ENCODE measurements around the gene TNFAIP1.

Gene TNFAIP1

GRCh38 chr17:28346746-28347246 lies 11.2 kb downstream of the TNFAIP1 start:
- H3K4me3 ChIP-seq (ENCODE audit: low read depth, low read length): no peak overlapping the region
- 0 out of 2 replicates have a peak, but pooled peaks have one; percentile 14 for TF ChIP-seq CTCF (IDR thresholded peaks at IDR 0.05; ENCODE audit: borderline replicate concordance, insufficient read depth, low read depth, low read length)

GRCh38 chr17:28347261-28347891 lies 11.8 kb downstream of the TNFAIP1 start:
- H3K4me3 ChIP-seq (ENCODE audit: low read depth, low read length): no peak overlapping the region
- no peak for TF ChIP-seq CTCF (IDR thresholded peaks at IDR 0.05; ENCODE audit: borderline replicate concordance, insufficient read depth, low read depth, low read length)

GRCh38 chr17:28348979-28349378 lies 13.4 kb downstream of the TNFAIP1 start:
- no peak overlapping the region for H3K4me3 ChIP-seq (ENCODE audit: low read depth, low read length)
- no peak for TF ChIP-seq CTCF (IDR thresholded peaks at IDR 0.05; ENCODE audit: borderline replicate concordance, insufficient read depth, low read depth, low read length)

- H3K4me3 ChIP-seq (ENCODE audit: low read depth, low read length): no peak overlapping the region
- no peak for TF ChIP-seq CTCF (IDR thresholded peaks at IDR 0.05; ENCODE audit: borderline replicate concordance, insufficient read depth, low read depth, low read length)
Measured at GRCh38 chr17:28350271-28350670, 14.7 kb downstream of the TNFAIP1 start.

- H3K4me3 ChIP-seq (ENCODE audit: low read depth, low read length): peak within 1 kb of the TSS; percentile 74
- TF ChIP-seq CTCF (IDR thresholded peaks at IDR 0.05; ENCODE audit: borderline replicate concordance, insufficient read depth, low read depth, low read length): no peak
Measured at GRCh38 chr17:28357061-28357900, 21.7 kb downstream of the TNFAIP1 start, which contains the start of gene POLDIP2. Gene POLDIP2 (minus strand): TSS chr17:28357527. CDS start chr17:28357448, 79 bp downstream.

- no peak for TF ChIP-seq CTCF (IDR thresholded peaks at IDR 0.05; ENCODE audit: borderline replicate concordance, insufficient read depth, low read depth, low read length)
- peak overlapping the region; percentile 74 for H3K4me3 ChIP-seq (ENCODE audit: low read depth, low read length)
Measured at GRCh38 chr17:28357901-28358197, 22.3 kb downstream of the TNFAIP1 start.

Measured in GM12875 (cell line).